Measurements from ENCODE around the gene MCTP2. TPM values are rescaled to one million over a fixed set of nuclear protein-coding genes. Genes with fewer than 3 reads are reported as not detected.

MCTP2 gene
- total and polyA plus RNA-seq, 2 of the 8 experiments (the other 6 are each of a cell fraction or from before 2014, with no cell fraction given) = 3.4 to 4.5 TPM

GRCh38 chr15:94259863-94260262 lies 28.5 kb downstream of the MCTP2 start:
- Histone ChIP-seq H2BK15ac (ENCODE audit: low read length) (no peak overlapping the region), H3K27ac (ENCODE audit: low read depth, low read length) (no peak overlapping the region), H3K27me3 (replicated peaks in 1 of 4; ENCODE audit: control insufficient read depth in 3 of 4, extremely low read depth in 1 of 4, insufficient read depth in 3 of 4, low read length in 3 of 4) (no peaks in the 10 kb centered on the region), H3K9ac (replicated peaks in 1 of 4; ENCODE audit: extremely low read depth in 1 of 4, low read depth in 3 of 4, low read length in 3 of 4) (no peak overlapping the region), H3K23me2 (ENCODE audit: low read depth, low read length) (no peaks in the 10 kb centered on the region), H3K4me1 (replicated peaks in 1 of 4; ENCODE audit: control insufficient read depth in 3 of 4, insufficient read depth in 4 of 4, low read length in 3 of 4) (no peaks in the 10 kb centered on the region), H3K18ac (ENCODE audit: extremely low read depth, low read length) (no peak overlapping the region), H4K5ac (ENCODE audit: insufficient read length, low read depth, low read length) (no peak overlapping the region), H3K9me3 (ENCODE audit: insufficient read depth in 2 of 2, low read depth in 1 of 2, low read length in 1 of 2) (no peaks in the 10 kb centered on the region), H3K4me3 (ENCODE audit: extremely low read depth in 1 of 4, insufficient read depth in 2 of 4, low read depth in 3 of 4, low read length in 4 of 4) (no peak overlapping the region), H3K79me2 (ENCODE audit: control insufficient read depth in 1 of 2, insufficient read depth in 2 of 2, low read length in 2 of 2) (no peaks in the 10 kb centered on the region), H4K91ac (replicated peaks; ENCODE audit: insufficient read length, low read length) (no peak overlapping the region), H3K23ac (ENCODE audit: insufficient read length) (no peak overlapping the region), H3K4me2 (ENCODE audit: insufficient read depth in 1 of 2, low read depth in 2 of 2, low read length in 2 of 2) (no peak overlapping the region), H2BK20ac (ENCODE audit: low read length) (no peak overlapping the region), H3K14ac (ENCODE audit: insufficient read length) (no peak overlapping the region), H3K4ac (replicated peaks; ENCODE audit: insufficient read length, low read depth, low read length) (no peak overlapping the region), H2AFZ (ENCODE audit: low read length) (no peak overlapping the region), H4K20me1 (replicated peaks in 1 of 2; ENCODE audit: control insufficient read depth in 1 of 2, insufficient read depth in 2 of 2, low read length in 2 of 2) (no peaks in the 10 kb centered on the region), H4K8ac (ENCODE audit: extremely low read depth, insufficient read depth, low read length) (no peak overlapping the region), H2BK12ac (ENCODE audit: low read depth, low read length) (no peak overlapping the region), H2AK5ac (ENCODE audit: low read depth, low read length) (no peak overlapping the region), H3K56ac (replicated peaks; ENCODE audit: insufficient read length, low read depth, low read length) (no peak overlapping the region), H2BK120ac (replicated peaks; ENCODE audit: low read depth, low read length) (no peak overlapping the region), H3K79me1 (ENCODE audit: low read depth, low read length) (no peaks in the 10 kb centered on the region), H2BK5ac (ENCODE audit: low read depth, low read length) (no peak overlapping the region), H3K36me3 (ENCODE audit: control insufficient read depth in 2 of 4, insufficient read depth in 4 of 4, low read length in 3 of 4) (no peaks in the 10 kb centered on the region)
- DNase-seq (ENCODE audit: low read depth in 1 of 2, low spot score in 2 of 2) = no peak
- FAIRE-seq = no peak
- no peak for TF ChIP-seq RFX5 (IDR thresholded peaks at IDR 0.05; ENCODE audit: borderline replicate concordance, low read depth, low read length)
- TF ChIP-seq CHD1 (IDR thresholded peaks at IDR 0.05; ENCODE audit: low read depth, low read length) = no peak
- no peak for TF ChIP-seq YY1 (IDR thresholded peaks at IDR 0.05; ENCODE audit: low read depth, low read length)
- TF ChIP-seq PHF8 (conservative IDR thresholded peaks at IDR 0.05; ENCODE audit: low read depth, low read length) = no peak
- no peak for TF ChIP-seq E2F6 (IDR thresholded peaks at IDR 0.05)
- TF ChIP-seq GABPA (IDR thresholded peaks at IDR 0.05; ENCODE audit: borderline replicate concordance, insufficient read depth, low read length) = no peak
- TF ChIP-seq BRCA1 (IDR thresholded peaks at IDR 0.05; ENCODE audit: low read depth, low read length) = no peak
- TF ChIP-seq EP300 (IDR thresholded peaks at IDR 0.05; ENCODE audit: borderline replicate concordance in 1 of 2, low read depth in 2 of 2, low read length in 2 of 2) = no peak
- TF ChIP-seq SP4 (IDR thresholded peaks at IDR 0.05; ENCODE audit: low read length) = no peak
- no peak for TF ChIP-seq POU5F1 (IDR thresholded peaks at IDR 0.05; ENCODE audit: low read depth, low read length)
- WGBS, 2 experiments (ENCODE audit: extremely low coverage in 1 of 2, insufficient coverage in 1 of 2, insufficient read length in 1 of 2, insufficient replicate concordance in 2 of 2, low coverage in 1 of 2, low lambda C conversion rate in 2 of 2, missing lambda C conversion rate in 1 of 2) = 61% methylated on average over 3 of the region's 3 CpGs; no CpG with 5 or more reads in 1 of the 2 experiments
- POLR2A ChIA-PET (ENCODE audit: partially characterized antibody) = no interaction called here
- CTCF ChIA-PET (ENCODE audit: partially characterized antibody) = no interaction called here
